ENCODE results near the gene LDLRAD4.

The LDLRAD4 gene

DNA sequence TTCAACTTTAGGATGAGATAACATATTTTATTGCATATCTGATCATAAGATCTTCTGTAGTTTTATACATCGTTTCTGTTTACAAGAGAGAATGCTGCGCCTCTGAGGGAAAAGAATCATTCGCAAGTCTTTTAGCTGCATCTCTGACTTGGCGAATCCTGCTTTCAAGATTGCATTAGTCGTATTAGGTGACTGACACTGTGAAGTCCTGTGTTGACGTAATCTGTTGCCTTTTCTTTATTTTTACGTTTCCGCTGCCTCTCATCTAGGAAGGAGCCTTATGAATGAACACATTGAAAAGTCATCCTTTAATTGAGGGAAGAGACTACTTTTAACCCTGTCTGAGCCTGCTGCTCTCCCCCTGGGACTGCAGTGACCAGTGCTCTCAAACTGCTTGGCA is 101.5 kb downstream of the LDLRAD4 start:
- Histone ChIP-seq H3K9ac (ENCODE audit: low read length in 5 of 5) (no peak overlapping the region), H3K9me3 (ENCODE audit: control insufficient read depth in 5 of 5, low read length in 5 of 5) (peaks cover 0 to 10% (median 9%) of the 10 kb centered on the region in 5 donors)

DNA sequence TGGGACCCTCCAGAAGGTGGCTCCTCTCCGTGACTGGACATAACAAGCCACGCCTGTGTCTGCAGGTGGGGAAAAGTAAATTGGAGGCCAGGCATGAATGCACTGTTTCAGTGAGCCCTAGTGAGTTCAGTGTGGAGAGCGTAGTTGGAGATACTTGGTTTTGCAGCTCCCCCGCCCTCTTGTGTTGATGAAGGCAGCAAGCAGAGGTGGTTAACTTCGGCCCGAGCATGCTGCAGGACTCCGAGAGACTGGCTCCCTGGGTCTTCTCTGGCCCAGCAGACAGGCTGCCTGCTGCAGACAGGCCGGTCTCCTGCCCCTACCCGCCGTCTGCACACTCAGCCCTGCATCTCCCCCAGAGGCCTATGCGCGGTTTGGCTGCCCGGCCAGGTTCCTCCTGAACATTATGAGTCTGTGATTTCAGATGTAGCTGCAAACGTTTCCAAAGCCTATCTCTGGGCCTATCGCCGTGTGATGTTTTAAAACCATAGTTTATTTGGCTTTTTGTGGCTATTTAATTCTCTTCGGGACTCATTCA is 102.4 kb downstream of the LDLRAD4 start:
- Histone ChIP-seq H3K36me3 (ENCODE audit: control insufficient read depth in 5 of 5, insufficient read depth in 5 of 5, low read length in 5 of 5) (no peaks in the 10 kb centered on the region), H3K4me3 (ENCODE audit: low read depth in 1 of 5, low read length in 5 of 5) (no peak overlapping the region), H3K9ac (ENCODE audit: low read length in 5 of 5) (no peak overlapping the region), H3K9me3 (ENCODE audit: control insufficient read depth in 5 of 5, low read length in 5 of 5) (peaks cover 0 to 7% (median 7%) of the 10 kb centered on the region in 5 donors), H3K4me1 (ENCODE audit: control insufficient read depth in 5 of 5, insufficient read depth in 5 of 5, low read length in 5 of 5) (peaks cover 0 to 12% (median 10%) of the 10 kb centered on the region in 5 donors), H3K27ac (ENCODE audit: low read depth, low read length) (no peak overlapping the region), H3K27me3 (ENCODE audit: control insufficient read depth in 5 of 5, insufficient read depth in 4 of 5, low read length in 5 of 5) (no peaks in the 10 kb centered on the region)

More for the DNA sequence above, 101.5 kb downstream of the LDLRAD4 start:
- H3K36me3 ChIP-seq (ENCODE audit: control insufficient read depth in 5 of 5, insufficient read depth in 5 of 5, low read length in 5 of 5), result no peaks in the 10 kb centered on the region
- H3K27me3 ChIP-seq (ENCODE audit: control insufficient read depth in 5 of 5, insufficient read depth in 4 of 5, low read length in 5 of 5), result no peaks in the 10 kb centered on the region
- H3K4me1 ChIP-seq (ENCODE audit: control insufficient read depth in 5 of 5, insufficient read depth in 5 of 5, low read length in 5 of 5), result peaks cover 0 to 12% (median 10%) of the 10 kb centered on the region in 5 donors
- no peak overlapping the region for H3K4me3 ChIP-seq (ENCODE audit: low read depth in 1 of 5, low read length in 5 of 5)
- H3K27ac ChIP-seq (ENCODE audit: low read depth, low read length), result no peak overlapping the region

DNA sequence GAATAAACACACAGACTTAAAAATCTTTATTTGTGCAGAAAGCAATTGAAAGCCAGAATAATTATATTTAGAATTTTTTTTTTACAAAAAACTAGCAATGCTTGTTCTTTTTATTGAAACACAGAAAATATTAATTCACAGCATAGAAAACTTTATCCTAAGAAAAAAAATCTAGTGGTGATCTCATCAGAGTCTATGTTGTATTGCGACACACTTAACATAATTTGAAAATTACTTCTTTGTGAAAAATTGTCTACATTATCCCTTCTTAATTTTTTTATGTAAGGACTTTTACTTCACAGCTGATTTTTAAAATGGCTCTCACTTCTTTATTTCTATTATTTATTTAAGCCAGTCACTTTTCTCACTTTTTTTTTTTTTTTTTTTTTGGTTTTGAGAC is 103.4 kb downstream of the LDLRAD4 start:
- no peak overlapping the region for H3K9ac ChIP-seq (ENCODE audit: low read length in 5 of 5)
- no peak overlapping the region for H3K4me3 ChIP-seq (ENCODE audit: low read depth in 1 of 5, low read length in 5 of 5)
- H3K27me3 ChIP-seq (ENCODE audit: control insufficient read depth in 5 of 5, insufficient read depth in 4 of 5, low read length in 5 of 5), result no peaks in the 10 kb centered on the region
- no peak overlapping the region for H3K27ac ChIP-seq (ENCODE audit: low read depth, low read length)
- H3K4me1 ChIP-seq (ENCODE audit: control insufficient read depth in 5 of 5, insufficient read depth in 5 of 5, low read length in 5 of 5), result peaks cover 0 to 12% (median 10%) of the 10 kb centered on the region in 5 donors
- no peaks in the 10 kb centered on the region for H3K9me3 ChIP-seq (ENCODE audit: control insufficient read depth in 5 of 5, low read length in 5 of 5)
- H3K36me3 ChIP-seq (ENCODE audit: control insufficient read depth in 5 of 5, insufficient read depth in 5 of 5, low read length in 5 of 5), result no peaks in the 10 kb centered on the region

DNA sequence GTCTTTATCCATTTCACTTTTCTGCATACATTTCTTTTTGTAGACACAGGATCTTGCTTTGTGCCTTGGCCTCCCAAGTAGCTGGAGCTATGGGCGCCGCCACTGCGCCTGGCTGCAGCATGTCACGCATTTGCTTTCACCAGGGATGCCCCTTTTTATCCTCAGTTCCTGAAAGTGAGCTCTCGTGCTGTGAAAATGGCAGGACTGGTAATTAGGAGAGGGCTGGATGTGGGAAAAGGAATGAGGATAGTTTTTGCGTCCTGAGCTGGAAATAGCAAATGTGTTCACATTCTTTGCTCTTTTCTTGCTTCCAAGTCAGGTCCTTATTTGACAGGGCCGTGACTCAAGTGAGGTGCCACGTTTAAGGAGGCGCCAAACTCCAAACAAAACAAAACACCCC is 104.6 kb downstream of the LDLRAD4 start:
- H3K9ac ChIP-seq (ENCODE audit: low read length in 5 of 5), result no peak overlapping the region
- H3K4me1 ChIP-seq (ENCODE audit: control insufficient read depth in 5 of 5, insufficient read depth in 5 of 5, low read length in 5 of 5), result peaks cover 0 to 12% (median 10%) of the 10 kb centered on the region in 5 donors
- no peaks in the 10 kb centered on the region for H3K27me3 ChIP-seq (ENCODE audit: control insufficient read depth in 5 of 5, insufficient read depth in 4 of 5, low read length in 5 of 5)
- no peaks in the 10 kb centered on the region for H3K36me3 ChIP-seq (ENCODE audit: control insufficient read depth in 5 of 5, insufficient read depth in 5 of 5, low read length in 5 of 5)
- H3K9me3 ChIP-seq (ENCODE audit: control insufficient read depth in 5 of 5, low read length in 5 of 5), result peaks cover 0 to 2% (median 0%) of the 10 kb centered on the region in 5 donors
- no peak overlapping the region for H3K4me3 ChIP-seq (ENCODE audit: low read depth in 1 of 5, low read length in 5 of 5)
- H3K27ac ChIP-seq (ENCODE audit: low read depth, low read length), result no peak overlapping the region

DNA sequence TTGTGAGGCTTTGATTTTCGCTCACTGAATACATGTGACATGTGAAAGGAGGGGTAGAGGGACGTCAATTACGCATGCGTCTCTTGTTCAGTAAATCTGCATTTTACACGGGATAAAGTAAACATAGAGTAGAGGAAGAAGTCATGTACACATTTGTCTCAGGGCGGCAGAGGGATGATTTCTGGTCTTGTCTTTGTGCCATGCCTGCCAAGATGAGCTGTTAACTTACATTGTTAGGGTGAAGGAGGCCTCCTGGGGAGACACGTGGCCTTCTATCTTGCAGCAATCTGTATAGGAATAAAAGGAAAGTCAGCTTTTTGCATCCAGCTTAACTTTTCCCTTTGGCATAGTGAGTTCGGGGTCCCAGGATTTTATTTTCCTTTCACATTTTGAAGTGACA is 106.3 kb downstream of the LDLRAD4 start:
- H3K9ac ChIP-seq (ENCODE audit: low read length in 5 of 5), result no peak overlapping the region
- H3K27ac ChIP-seq (ENCODE audit: low read depth, low read length), result no peak overlapping the region
- peaks cover 0 to 7% (median 5%) of the 10 kb centered on the region in 5 donors for H3K4me1 ChIP-seq (ENCODE audit: control insufficient read depth in 5 of 5, insufficient read depth in 5 of 5, low read length in 5 of 5)
- H3K27me3 ChIP-seq (ENCODE audit: control insufficient read depth in 5 of 5, insufficient read depth in 4 of 5, low read length in 5 of 5), result no peaks in the 10 kb centered on the region
- H3K4me3 ChIP-seq (ENCODE audit: low read depth in 1 of 5, low read length in 5 of 5), result no peak overlapping the region
- peaks cover 0 to 4% (median 0%) of the 10 kb centered on the region in 5 donors for H3K9me3 ChIP-seq (ENCODE audit: control insufficient read depth in 5 of 5, low read length in 5 of 5)
- H3K36me3 ChIP-seq (ENCODE audit: control insufficient read depth in 5 of 5, insufficient read depth in 5 of 5, low read length in 5 of 5), result no peaks in the 10 kb centered on the region

DNA sequence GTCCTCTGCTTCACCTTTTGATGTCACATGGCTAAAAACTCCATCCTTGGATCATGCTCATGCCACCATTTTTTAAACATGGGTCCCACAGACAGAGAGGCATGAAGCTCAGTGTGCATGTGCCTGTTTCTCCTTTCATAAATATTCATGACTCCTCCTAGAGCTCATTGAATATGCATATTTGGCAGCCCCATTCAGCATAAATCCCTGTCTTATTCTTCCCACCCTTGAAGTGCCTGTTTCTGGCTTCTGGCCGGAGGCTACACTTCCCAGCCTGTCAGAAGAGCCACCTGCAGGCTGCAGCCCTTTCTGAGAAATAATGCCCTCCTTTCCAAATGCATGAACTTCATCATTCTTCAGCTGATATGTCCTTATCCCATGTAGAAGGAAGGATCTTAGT is 109.7 kb downstream of the LDLRAD4 start:
- no peak overlapping the region for H3K4me3 ChIP-seq (ENCODE audit: low read depth in 1 of 5, low read length in 5 of 5)
- no peaks in the 10 kb centered on the region for H3K36me3 ChIP-seq (ENCODE audit: control insufficient read depth in 5 of 5, insufficient read depth in 5 of 5, low read length in 5 of 5)
- peaks cover 0 to 6% (median 0%) of the 10 kb centered on the region in 5 donors for H3K9me3 ChIP-seq (ENCODE audit: control insufficient read depth in 5 of 5, low read length in 5 of 5)
- H3K27me3 ChIP-seq (ENCODE audit: control insufficient read depth in 5 of 5, insufficient read depth in 4 of 5, low read length in 5 of 5), result no peaks in the 10 kb centered on the region
- H3K4me1 ChIP-seq (ENCODE audit: control insufficient read depth in 5 of 5, insufficient read depth in 5 of 5, low read length in 5 of 5), result no peaks in the 10 kb centered on the region
- H3K9ac ChIP-seq (ENCODE audit: low read length in 5 of 5), result no peak overlapping the region
- no peak overlapping the region for H3K27ac ChIP-seq (ENCODE audit: low read depth, low read length)

DNA sequence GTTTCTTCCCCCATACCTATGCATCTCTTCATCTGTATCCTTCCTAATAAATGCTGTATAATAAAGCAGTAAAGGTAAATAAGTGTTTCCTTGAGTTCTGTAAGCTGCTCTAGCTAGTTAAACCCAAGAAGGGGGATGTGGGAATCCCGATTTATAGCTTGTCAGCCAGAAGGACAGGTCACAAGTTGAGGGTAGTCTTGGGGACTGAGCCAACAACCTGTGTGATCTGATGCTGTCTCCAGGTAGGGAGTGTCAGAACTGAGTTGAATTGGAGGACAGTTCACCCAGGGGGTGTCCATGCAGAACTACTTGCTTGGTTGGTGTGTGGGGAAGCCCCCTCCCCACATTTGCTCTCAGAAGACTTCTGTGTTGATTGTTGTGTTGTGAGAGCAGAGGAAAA is 112.4 kb downstream of the LDLRAD4 start:
- H3K9ac ChIP-seq (ENCODE audit: low read length in 5 of 5), result no peak overlapping the region
- H3K4me1 ChIP-seq (ENCODE audit: control insufficient read depth in 5 of 5, insufficient read depth in 5 of 5, low read length in 5 of 5), result no peaks in the 10 kb centered on the region
- H3K4me3 ChIP-seq (ENCODE audit: low read depth in 1 of 5, low read length in 5 of 5), result no peak overlapping the region
- no peak overlapping the region for H3K27ac ChIP-seq (ENCODE audit: low read depth, low read length)
- no peaks in the 10 kb centered on the region for H3K27me3 ChIP-seq (ENCODE audit: control insufficient read depth in 5 of 5, insufficient read depth in 4 of 5, low read length in 5 of 5)
- no peaks in the 10 kb centered on the region for H3K36me3 ChIP-seq (ENCODE audit: control insufficient read depth in 5 of 5, insufficient read depth in 5 of 5, low read length in 5 of 5)
- H3K9me3 ChIP-seq (ENCODE audit: control insufficient read depth in 5 of 5, low read length in 5 of 5), result peaks cover 0 to 6% (median 2%) of the 10 kb centered on the region in 5 donors

DNA sequence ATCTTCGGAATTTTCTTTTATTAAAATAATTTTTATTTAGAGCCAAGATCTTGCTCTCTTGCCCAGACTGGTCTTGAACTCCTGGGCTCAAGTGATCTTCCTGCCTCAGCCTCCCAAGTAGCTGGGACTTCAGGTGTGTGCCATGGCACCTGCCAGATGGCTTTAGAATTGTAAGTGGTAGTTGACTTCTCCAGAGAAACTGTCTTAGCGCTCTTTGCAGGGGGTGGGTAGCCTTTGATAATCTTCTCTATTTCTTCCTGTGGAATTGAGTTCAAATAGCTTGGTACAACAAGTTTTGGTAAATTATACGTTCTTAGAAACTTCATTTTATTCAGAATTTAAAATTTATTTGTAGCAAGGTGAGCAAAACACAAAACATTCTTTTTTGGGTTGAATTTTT is 113.3 kb downstream of the LDLRAD4 start:
- Histone ChIP-seq H3K36me3 (ENCODE audit: control insufficient read depth in 5 of 5, insufficient read depth in 5 of 5, low read length in 5 of 5) (no peaks in the 10 kb centered on the region), H3K9me3 (ENCODE audit: control insufficient read depth in 5 of 5, low read length in 5 of 5) (peaks cover 0 to 6% (median 2%) of the 10 kb centered on the region in 5 donors), H3K4me1 (ENCODE audit: control insufficient read depth in 5 of 5, insufficient read depth in 5 of 5, low read length in 5 of 5) (no peaks in the 10 kb centered on the region), H3K9ac (ENCODE audit: low read length in 5 of 5) (no peak overlapping the region), H3K27ac (ENCODE audit: low read depth, low read length) (no peak overlapping the region), H3K27me3 (ENCODE audit: control insufficient read depth in 5 of 5, insufficient read depth in 4 of 5, low read length in 5 of 5) (no peaks in the 10 kb centered on the region), H3K4me3 (ENCODE audit: low read depth in 1 of 5, low read length in 5 of 5) (no peak overlapping the region)

DNA sequence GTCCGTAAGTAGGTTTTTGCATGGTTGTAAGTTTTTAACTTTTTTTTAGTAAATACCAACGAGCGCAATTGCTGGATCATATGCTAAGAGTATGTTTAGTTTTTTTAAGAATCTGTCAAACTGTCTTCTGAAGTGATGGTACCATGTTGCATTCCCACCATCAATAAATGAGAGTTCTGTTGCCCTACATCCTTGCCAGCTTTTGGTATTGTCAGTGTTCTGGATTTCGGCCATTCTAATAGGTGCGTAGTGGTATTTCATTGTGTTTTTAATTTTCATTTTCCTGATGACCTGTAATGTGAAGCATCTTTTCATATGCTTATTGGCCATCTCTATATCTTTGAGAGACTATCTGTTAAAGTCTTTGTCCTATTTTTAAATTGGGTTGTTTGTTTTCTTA is 114.3 kb downstream of the LDLRAD4 start:
- Histone ChIP-seq H3K9ac (ENCODE audit: low read length in 5 of 5) (no peak overlapping the region), H3K9me3 (ENCODE audit: control insufficient read depth in 5 of 5, low read length in 5 of 5) (peaks cover 0 to 6% (median 2%) of the 10 kb centered on the region in 5 donors), H3K27me3 (ENCODE audit: control insufficient read depth in 5 of 5, insufficient read depth in 4 of 5, low read length in 5 of 5) (no peaks in the 10 kb centered on the region), H3K27ac (ENCODE audit: low read depth, low read length) (no peak overlapping the region), H3K36me3 (ENCODE audit: control insufficient read depth in 5 of 5, insufficient read depth in 5 of 5, low read length in 5 of 5) (no peaks in the 10 kb centered on the region), H3K4me3 (ENCODE audit: low read depth in 1 of 5, low read length in 5 of 5) (no peak overlapping the region), H3K4me1 (ENCODE audit: control insufficient read depth in 5 of 5, insufficient read depth in 5 of 5, low read length in 5 of 5) (no peaks in the 10 kb centered on the region)

DNA sequence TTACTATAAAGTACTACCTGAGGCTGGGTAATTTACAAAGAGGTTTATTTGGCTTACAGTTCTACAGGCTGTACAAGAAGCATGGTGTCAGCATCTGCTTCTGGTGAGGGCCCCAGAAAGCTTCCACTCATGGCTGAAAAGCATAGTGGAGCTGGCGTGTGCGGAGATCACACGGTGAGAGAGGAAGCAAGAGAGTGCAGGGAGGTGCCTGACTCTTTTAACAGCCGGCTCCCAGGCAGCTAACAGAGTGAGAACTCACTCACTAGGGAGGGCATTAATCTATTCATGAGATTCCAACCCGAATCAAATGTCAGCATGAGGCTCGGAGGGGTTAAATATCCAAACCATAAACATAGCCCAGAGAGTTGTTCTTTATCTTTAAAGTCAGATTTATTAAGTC is 117.3 kb downstream of the LDLRAD4 start:
- Histone ChIP-seq H3K9ac (ENCODE audit: low read length in 5 of 5) (no peak overlapping the region), H3K27me3 (ENCODE audit: control insufficient read depth in 5 of 5, insufficient read depth in 4 of 5, low read length in 5 of 5) (no peaks in the 10 kb centered on the region), H3K36me3 (ENCODE audit: control insufficient read depth in 5 of 5, insufficient read depth in 5 of 5, low read length in 5 of 5) (no peaks in the 10 kb centered on the region), H3K9me3 (ENCODE audit: control insufficient read depth in 5 of 5, low read length in 5 of 5) (peaks cover 0 to 7% (median 2%) of the 10 kb centered on the region in 5 donors), H3K4me1 (ENCODE audit: control insufficient read depth in 5 of 5, insufficient read depth in 5 of 5, low read length in 5 of 5) (peaks cover 0 to 2% (median 0%) of the 10 kb centered on the region in 5 donors), H3K4me3 (ENCODE audit: low read depth in 1 of 5, low read length in 5 of 5) (no peak overlapping the region), H3K27ac (ENCODE audit: low read depth, low read length) (no peak overlapping the region)
